GM12875 (cell line): ENCODE measurements around the gene ACSM2A.
"Not testable (repeated sequence)": the region's sequence is repeated elsewhere in the genome, so short reads cannot be mapped to it uniquely, and the experiment has no call there.

Source experiments
- H3K4me3 ChIP-seq: one replicate; pipeline ENCODE4 v1.5.1; 2011; ENCODE audit warnings: low read depth, low read length, control low read depth
- CTCF ChIP-seq: IDR thresholded peaks from 2 replicates; pipeline ENCODE4 v1.5.1; 2011; ENCODE audit warnings: low read depth, mild to moderate bottlenecking, control low read depth, inconsistent platforms, low read length, moderate library complexity, borderline replicate concordance; ENCODE audit not compliant: insufficient read depth

The ACSM2A gene

GRCh38 chr16:20424129-20424866, 27.0 kb upstream of the ACSM2A start:
- H3K4me3 ChIP-seq: no peak overlapping the region
- no peak for TF ChIP-seq CTCF

- not testable (repeated sequence) for H3K4me3 ChIP-seq
These were observed 23.9 kb upstream of the ACSM2A start for GRCh38 chr16:20427401-20427797.

GRCh38 chr16:20429499-20429898, 21.8 kb upstream of the ACSM2A start:
- not testable (repeated sequence) for H3K4me3 ChIP-seq

- not testable (repeated sequence) for H3K4me3 ChIP-seq
These were observed 20.8 kb upstream of the ACSM2A start for GRCh38 chr16:20430480-20430879.

GRCh38 chr16:20430948-20431347, 20.4 kb upstream of the ACSM2A start:
- no peak for TF ChIP-seq CTCF
- H3K4me3 ChIP-seq: no peak overlapping the region

GRCh38 chr16:20438950-20439349, 12.4 kb upstream of the ACSM2A start:
- not testable (repeated sequence) for H3K4me3 ChIP-seq

GRCh38 chr16:20439820-20440231, 11.5 kb upstream of the ACSM2A start:
- H3K4me3 ChIP-seq: not testable (repeated sequence)

GRCh38 chr16:20440731-20441130, 10.6 kb upstream of the ACSM2A start:
- not testable (repeated sequence) for H3K4me3 ChIP-seq

GRCh38 chr16:20441191-20441590, 10.1 kb upstream of the ACSM2A start:
- no peak overlapping the region for H3K4me3 ChIP-seq
- TF ChIP-seq CTCF: no peak

- not testable (repeated sequence) for H3K4me3 ChIP-seq
These were observed 9.5 kb upstream of the ACSM2A start for GRCh38 chr16:20441859-20442258.

GRCh38 chr16:20446652-20447393, 4.5 kb upstream of the ACSM2A start:
- H3K4me3 ChIP-seq: not testable (repeated sequence)

- H3K4me3 ChIP-seq: not testable (repeated sequence)
These were observed 2.3 kb downstream of the ACSM2A start for GRCh38 chr16:20453633-20454032.

- not testable (repeated sequence) for H3K4me3 ChIP-seq
These were observed 7.9 kb downstream of the ACSM2A start for GRCh38 chr16:20459227-20459626.

GRCh38 chr16:20460313-20460712, 9.0 kb downstream of the ACSM2A start:
- not testable (repeated sequence) for H3K4me3 ChIP-seq

GRCh38 chr16:20468954-20469353, 17.6 kb downstream of the ACSM2A start:
- H3K4me3 ChIP-seq: not testable (repeated sequence)

GRCh38 chr16:20469930-20470329, 18.6 kb downstream of the ACSM2A start:
- H3K4me3 ChIP-seq: not testable (repeated sequence)

- not testable (repeated sequence) for H3K4me3 ChIP-seq
These were observed 19.4 kb downstream of the ACSM2A start for GRCh38 chr16:20470732-20471131.
